Mesothelial cell of epicardium (in vitro differentiated cells): ENCODE results near the gene STAG1. TPM values are rescaled to one million over a fixed set of nuclear protein-coding genes. Genes with fewer than 3 reads are reported as not detected.

Experiments
- DNase-seq, 2 experiments: peaks; one replicate each; pipeline ENCODE4 v3.0.0; 2021; ENCODE audit warnings: low spot score in 2 of 2; ENCODE audit not compliant: unreplicated experiment in 2 of 2
- H3K27ac Mint-ChIP-seq: 2 replicates; pipeline ENCODE4 v1.8.0; 2021; ENCODE audit warnings: mixed read lengths
- H3K27me3 Mint-ChIP-seq: 2 replicates; pipeline ENCODE4 v1.8.0; 2021; ENCODE audit warnings: low read depth, mixed read lengths
- H3K36me3 Mint-ChIP-seq: 2 replicates; pipeline ENCODE4 v1.8.0; 2021; ENCODE audit warnings: mixed read lengths
- H3K4me1 Mint-ChIP-seq: 2 replicates; pipeline ENCODE4 v1.8.0; 2021; ENCODE audit warnings: mixed read lengths
- H3K4me3 Mint-ChIP-seq: 2 replicates; pipeline ENCODE4 v1.8.0; 2021; ENCODE audit warnings: mild to moderate bottlenecking, moderate library complexity, mixed read lengths
- H3K9me3 Mint-ChIP-seq: 2 replicates; pipeline ENCODE4 v1.8.0; 2021; ENCODE audit warnings: mixed read lengths
- CTCF ChIP-seq: fragments of 200-600 bp; sonication (generic); IDR thresholded peaks from one replicate; pipeline ENCODE4 v1.5.0; 2021; ENCODE audit warnings: antibody characterized with exemption; ENCODE audit not compliant: unreplicated experiment
- total RNA-seq: library from RNA; stranded (reverse); gene quantifications from 3 replicates; pipeline ENCODE4 v1.2.1, GENCODE V29; 2021

Gene STAG1
- total RNA-seq, 1 donor from 2014 or later, result 51.8 TPM

- no peak for DNase-seq
- no peak for TF ChIP-seq CTCF
- H3K4me3 Mint-ChIP-seq, result no peak overlapping the region
- H3K4me1 Mint-ChIP-seq, result no peaks in the 10 kb centered on the region
- no peaks in the 10 kb centered on the region for H3K27me3 Mint-ChIP-seq
- H3K36me3 Mint-ChIP-seq, result peaks cover 60% of the 10 kb centered on the region
- peaks cover 23% of the 10 kb centered on the region for H3K9me3 Mint-ChIP-seq
- no peak overlapping the region for H3K27ac Mint-ChIP-seq
Measured at GRCh38 chr3:136293279-136293678, 458.9 kb downstream of the STAG1 start.

DNA sequence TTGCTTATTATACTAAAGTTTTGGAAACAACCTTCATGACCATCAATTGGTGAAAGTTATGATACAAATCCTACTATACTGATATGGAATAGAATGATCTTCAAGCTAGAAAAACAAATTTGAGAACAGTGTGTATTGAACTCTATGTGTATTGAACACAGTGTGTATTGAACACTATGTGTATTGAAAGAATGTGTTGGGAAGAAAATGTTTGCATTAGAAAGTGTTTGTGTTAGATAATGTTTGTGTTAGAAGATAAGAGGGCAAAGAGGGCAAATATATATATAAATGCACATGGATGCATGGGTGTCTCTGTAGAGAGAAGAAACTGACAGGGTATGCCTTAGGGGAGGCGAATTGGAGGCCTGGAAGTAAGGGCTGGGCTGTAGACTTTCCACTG is 459.7 kb downstream of the STAG1 start:
- Mint-ChIP-seq H3K36me3 (peaks cover 56% of the 10 kb centered on the region), H3K27me3 (no peaks in the 10 kb centered on the region), H3K4me3 (no peak overlapping the region), H3K9me3 (peaks cover 23% of the 10 kb centered on the region), H3K27ac (no peak overlapping the region), H3K4me1 (no peaks in the 10 kb centered on the region)
- DNase-seq, result no peak
- no peak for TF ChIP-seq CTCF

DNA sequence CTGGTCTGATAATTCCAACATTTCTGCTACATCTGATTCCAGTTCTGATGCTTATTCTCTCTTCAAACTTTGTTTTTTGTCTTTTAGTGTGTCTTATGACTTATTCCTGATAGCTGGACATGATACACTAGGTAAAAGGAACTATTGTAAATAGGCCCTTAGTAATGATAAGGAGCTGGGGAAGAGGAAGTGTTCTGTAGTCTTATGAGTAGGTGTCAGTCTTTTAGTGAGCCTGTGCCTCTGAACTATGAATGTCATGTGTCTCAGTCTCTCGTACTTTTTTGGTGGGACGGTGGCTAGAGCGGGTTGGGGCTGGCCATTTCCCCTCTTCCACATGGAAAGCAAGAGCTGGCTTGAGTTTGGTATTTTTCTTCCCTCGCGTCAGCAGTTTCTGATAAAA is 460.9 kb downstream of the STAG1 start:
- Mint-ChIP-seq H3K9me3 (peaks cover 23% of the 10 kb centered on the region), H3K4me1 (no peaks in the 10 kb centered on the region), H3K27ac (no peak overlapping the region), H3K36me3 (peaks cover 55% of the 10 kb centered on the region), H3K27me3 (no peaks in the 10 kb centered on the region), H3K4me3 (no peak overlapping the region)
- DNase-seq, result no peak
- no peak for TF ChIP-seq CTCF

Other genes starting within 250 kb of the STAG1 start
- 0.76 to 0.88 TPM (median 0.80 TPM) in 3 replicates for gene SLC35G2, start 66.7 kb upstream of the STAG1 start, total RNA-seq
- 27.9 to 33.4 TPM (median 31.0 TPM) in 3 replicates for gene NCK1, start 109.8 kb upstream of the STAG1 start, total RNA-seq
- gene IL20RB, start 205.6 kb upstream of the STAG1 start, total RNA-seq, result 0.86 to 1.8 TPM (median 1.6 TPM) in 3 replicates